HEK293T (cell line): Measurements from ENCODE around the gene CCDC171.
A peak's percentile ranks its signal among the peaks of the same experiment; 100 is the strongest.
"Not testable (repeated sequence)": the region's sequence is repeated elsewhere in the genome, so short reads cannot be mapped to it uniquely, and the experiment has no call there.

ENCODE experiments used
- CTCF ChIA-PET: fragments of 350-600 bp; formaldehyde crosslinking; extraction: SDS; loops from one replicate; lab custom pipeline; 2021; ENCODE audit warnings: antibody characterized with exemption, inconsistent platforms; lab: Yijun Ruan, JAX
- POLR2A ChIA-PET: fragments of 350-600 bp; formaldehyde crosslinking; extraction: SDS; loops from one replicate; lab custom pipeline; 2020; ENCODE audit warnings: antibody characterized with exemption, inconsistent platforms; lab: Yijun Ruan, JAX
- DNase-seq: peaks from one replicate; pipeline ENCODE4 v3.0.0; 2012; ENCODE audit warnings: mixed read lengths; ENCODE audit errors: extremely low spot score
- ARNT ChIP-seq: fragments of 450-650 bp; IDR thresholded peaks from 2 replicates; pipeline ENCODE4 v1.6.1; 2017; ENCODE audit warnings: mild to moderate bottlenecking
- BHLHE40 ChIP-seq: fragments of 450-650 bp; IDR thresholded peaks from 2 replicates; pipeline ENCODE4 v1.6.1; 2016; ENCODE audit warnings: mild to moderate bottlenecking, moderate library complexity, borderline replicate concordance
- CTBP1 ChIP-seq: fragments of 450-650 bp; IDR thresholded peaks from 2 replicates; pipeline ENCODE4 v1.6.1; 2016; ENCODE audit warnings: borderline replicate concordance
- ELF4 ChIP-seq: fragments of 450-650 bp; IDR thresholded peaks from 2 replicates; pipeline ENCODE4 v1.6.1; 2017; ENCODE audit warnings: antibody characterized with exemption
- FOXA1 ChIP-seq: fragments of 450-650 bp; IDR thresholded peaks from 2 replicates; pipeline ENCODE4 v1.6.1; 2016; ENCODE audit warnings: mild to moderate bottlenecking
- FOXK2 ChIP-seq: fragments of 450-650 bp; IDR thresholded peaks from 2 replicates; pipeline ENCODE4 v1.6.1; 2016; ENCODE audit warnings: mild to moderate bottlenecking
- FOXM1 ChIP-seq: fragments of 450-650 bp; IDR thresholded peaks from 2 replicates; pipeline ENCODE4 v1.6.1; 2017; ENCODE audit warnings: mild to moderate bottlenecking, borderline replicate concordance
- HDGF ChIP-seq: fragments of 450-650 bp; IDR thresholded peaks from 2 replicates; pipeline ENCODE4 v1.6.1; 2017; ENCODE audit warnings: antibody characterized with exemption, borderline replicate concordance
- L3MBTL2 ChIP-seq: fragments of 450-650 bp; conservative IDR thresholded peaks from 2 replicates; pipeline ENCODE4 v1.6.1; 2016; ENCODE audit warnings: mild to moderate bottlenecking
- LEF1 ChIP-seq: fragments of 450-650 bp; IDR thresholded peaks from 2 replicates; pipeline ENCODE4 v1.6.1; 2017; ENCODE audit warnings: mild to moderate bottlenecking, borderline replicate concordance
- NFRKB ChIP-seq: fragments of 450-650 bp; IDR thresholded peaks from 2 replicates; pipeline ENCODE4 v1.6.1; 2016; ENCODE audit warnings: mild to moderate bottlenecking, moderate library complexity
- PKNOX1 ChIP-seq: fragments of 450-650 bp; IDR thresholded peaks from 2 replicates; pipeline ENCODE4 v1.6.1; 2016
- SP1 ChIP-seq: fragments of 450-650 bp; IDR thresholded peaks from 2 replicates; pipeline ENCODE4 v1.6.1; 2017
- SUZ12 ChIP-seq: fragments of 450-650 bp; IDR thresholded peaks from 2 replicates; pipeline ENCODE4 v1.6.1; 2016; ENCODE audit warnings: mild to moderate bottlenecking
- TARDBP ChIP-seq: fragments of 450-650 bp; IDR thresholded peaks from 2 replicates; pipeline ENCODE4 v1.6.1; 2016
- ZNF384 ChIP-seq: fragments of 450-650 bp; IDR thresholded peaks from 2 replicates; pipeline ENCODE4 v1.6.1; 2016

The CCDC171 gene

GRCh38 chr9:15576350-15577050 is 23.7 kb downstream of the CCDC171 start:
- ChIA-PET POLR2A (no interaction called here), CTCF (no interaction called here)
- DNase-seq: no peak
- TF ChIP-seq L3MBTL2: no peak
- no peak for TF ChIP-seq BHLHE40
- TF ChIP-seq SP1: no peak
- TF ChIP-seq ARNT: no peak
- TF ChIP-seq FOXK2: no peak
- no peak for TF ChIP-seq TARDBP
- no peak for TF ChIP-seq ELF4

GRCh38 chr9:15578714-15579113 is 25.9 kb downstream of the CCDC171 start:
- TF ChIP-seq NFRKB: no peak
- no peak for TF ChIP-seq CTBP1
- no peak for TF ChIP-seq ARNT
- TF ChIP-seq SUZ12: no peak
- TF ChIP-seq L3MBTL2: no peak
- no peak for TF ChIP-seq PKNOX1
- TF ChIP-seq FOXA1: no peak
- TF ChIP-seq ELF4: no peak
- no peak for TF ChIP-seq SP1
- no peak for TF ChIP-seq ZNF384
- TF ChIP-seq BHLHE40: no peak
- no peak for TF ChIP-seq TARDBP
- no peak for TF ChIP-seq LEF1
- TF ChIP-seq FOXK2: no peak
- no peak for TF ChIP-seq FOXM1
- TF ChIP-seq HDGF: no peak
- DNase-seq: no peak
- ChIA-PET POLR2A (no interaction called here), CTCF (no interaction called here)

GRCh38 chr9:15584379-15584778 is 31.5 kb downstream of the CCDC171 start:
- CTCF ChIA-PET: no interaction called here
- no peak for TF ChIP-seq SP1
- no peak for TF ChIP-seq FOXA1
- no peak for TF ChIP-seq FOXK2
- no peak for TF ChIP-seq HDGF
- no peak for TF ChIP-seq FOXM1
- TF ChIP-seq L3MBTL2: no peak
- no peak for TF ChIP-seq TARDBP
- TF ChIP-seq ARNT: no peak
- no peak for TF ChIP-seq LEF1
- TF ChIP-seq SUZ12: no peak
- TF ChIP-seq CTBP1: no peak
- TF ChIP-seq ZNF384: no peak
- TF ChIP-seq NFRKB: no peak
- TF ChIP-seq ELF4: no peak
- no peak for TF ChIP-seq PKNOX1
- no peak for TF ChIP-seq BHLHE40
- no peak for DNase-seq
- POLR2A ChIA-PET: no interaction called here

GRCh38 chr9:15592317-15592716 is 39.5 kb downstream of the CCDC171 start:
- CTCF ChIA-PET: no interaction called here
- no peak for TF ChIP-seq SP1
- POLR2A ChIA-PET: interaction anchor here (0.7 to 1.0 kb wide), 2 partner anchors 40 to 195 kb away, joined by 3 read pairs; partner anchors contain the start of gene CCDC171
- DNase-seq: no peak

- DNase-seq, CTCF ChIA-PET: not testable (repeated sequence)
- POLR2A ChIA-PET: interaction anchor here (0.7 kb wide), 1 partner anchor 195 kb away, joined by 3 read pairs; no protein-coding TSS in a partner anchor
These were observed 40.1 kb downstream of the CCDC171 start for GRCh38 chr9:15592940-15593339.

- DNase-seq, CTCF ChIA-PET: not testable (repeated sequence)
- POLR2A ChIA-PET: interaction anchor here (1.1 kb wide), 1 partner anchor 48 kb away, joined by 4 read pairs; the partner anchor contains the start of gene CCDC171
These were observed 48.0 kb downstream of the CCDC171 start for GRCh38 chr9:15600666-15601330.

- ChIA-PET CTCF (interaction anchor here (0.6 to 1.3 kb wide), 2 partner anchors 19 to 54 kb away, joined by 3 to 9 read pairs; partner anchors contain the start of gene CCDC171), POLR2A (interaction anchor here (1.6 kb wide), 1 partner anchor 54 kb away, joined by 12 read pairs; the partner anchor contains the start of gene CCDC171)
- peak; percentile 5 for DNase-seq
- no peak for TF ChIP-seq SUZ12
- no peak for TF ChIP-seq PKNOX1
- no peak for TF ChIP-seq HDGF
- TF ChIP-seq FOXA1: no peak
- TF ChIP-seq ZNF384: no peak
- TF ChIP-seq SP1: no peak
- TF ChIP-seq ELF4: no peak
- TF ChIP-seq LEF1: no peak
- TF ChIP-seq FOXK2: no peak
- no peak for TF ChIP-seq NFRKB
- TF ChIP-seq L3MBTL2: no peak
- TF ChIP-seq BHLHE40: no peak
- TF ChIP-seq CTBP1: no peak
- no peak for TF ChIP-seq TARDBP
- no peak for TF ChIP-seq ARNT
- TF ChIP-seq FOXM1: no peak
These were observed 54.0 kb downstream of the CCDC171 start for GRCh38 chr9:15606643-15607472.
